Breast epithelium (tissue), 3 donors: Measurements from ENCODE around the gene PRR7.

ENCODE experiments used
- CTCF ChIP-seq, 3 donors: fragments of 450-650 bp; IDR thresholded peaks; one replicate each; pipeline ENCODE4 v1.5.1; 2016 to 2017; ENCODE audit warnings: antibody characterized with exemption in 3 of 3, mild to moderate bottlenecking in 3 of 3, moderate library complexity in 3 of 3
- POLR2A ChIP-seq: fragments of 450-650 bp; IDR thresholded peaks from one replicate; pipeline ENCODE4 v1.6.1; 2016; ENCODE audit warnings: antibody characterized with exemption, mild to moderate bottlenecking, moderate library complexity
- POLR2AphosphoS5 ChIP-seq, 3 donors: sonication (generic); formaldehyde crosslinking; IDR thresholded peaks; one replicate each; pipeline ENCODE4 v1.6.1; 2017; ENCODE audit warnings: antibody characterized with exemption in 3 of 3

- TF ChIP-seq CTCF (IDR thresholded peaks at IDR 0.05) (no peak), POLR2A (no peak), POLR2AphosphoS5 (IDR thresholded peaks at IDR 0.05) (no peak)
Observed at GRCh38 chr5:177490992-177491391, 44.4 kb downstream of the PRR7 start.
